ENCODE data around the gene AGBL4.

DNA sequence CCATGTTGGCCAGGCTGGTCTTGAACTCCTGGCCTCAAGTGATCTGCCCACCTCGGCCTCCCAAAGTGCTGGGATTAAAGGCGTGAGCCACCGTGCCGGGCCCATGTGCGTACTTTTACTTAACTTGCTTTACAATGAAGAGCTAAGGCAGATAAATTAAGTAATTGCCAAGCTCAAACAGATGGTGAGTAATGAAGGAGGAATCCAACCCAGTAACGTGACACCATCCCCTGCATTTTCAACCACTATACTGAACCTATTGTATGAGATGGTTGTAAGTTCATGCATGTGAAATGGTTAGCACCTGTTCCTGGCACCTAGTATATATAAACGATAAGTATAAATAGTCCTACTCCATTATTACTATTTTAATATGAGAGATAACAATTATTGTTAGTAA is 659.1 kb downstream of the AGBL4 start:
- TF ChIP-seq, protein P1, sequence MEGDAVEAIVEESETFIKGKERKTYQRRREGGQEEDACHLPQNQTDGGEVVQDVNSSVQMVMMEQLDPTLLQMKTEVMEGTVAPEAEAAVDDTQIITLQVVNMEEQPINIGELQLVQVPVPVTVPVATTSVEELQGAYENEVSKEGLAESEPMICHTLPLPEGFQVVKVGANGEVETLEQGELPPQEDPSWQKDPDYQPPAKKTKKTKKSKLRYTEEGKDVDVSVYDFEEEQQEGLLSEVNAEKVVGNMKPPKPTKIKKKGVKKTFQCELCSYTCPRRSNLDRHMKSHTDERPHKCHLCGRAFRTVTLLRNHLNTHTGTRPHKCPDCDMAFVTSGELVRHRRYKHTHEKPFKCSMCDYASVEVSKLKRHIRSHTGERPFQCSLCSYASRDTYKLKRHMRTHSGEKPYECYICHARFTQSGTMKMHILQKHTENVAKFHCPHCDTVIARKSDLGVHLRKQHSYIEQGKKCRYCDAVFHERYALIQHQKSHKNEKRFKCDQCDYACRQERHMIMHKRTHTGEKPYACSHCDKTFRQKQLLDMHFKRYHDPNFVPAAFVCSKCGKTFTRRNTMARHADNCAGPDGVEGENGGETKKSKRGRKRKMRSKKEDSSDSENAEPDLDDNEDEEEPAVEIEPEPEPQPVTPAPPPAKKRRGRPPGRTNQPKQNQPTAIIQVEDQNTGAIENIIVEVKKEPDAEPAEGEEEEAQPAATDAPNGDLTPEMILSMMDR (IDR thresholded peaks at IDR 0.05; ENCODE audit: low read length): no peak
- TF ChIP-seq EZH2 (IDR thresholded peaks at IDR 0.05; ENCODE audit: borderline replicate concordance, low read length): no peak

Measured in OCI-LY1 (cell line).